Measurements from ENCODE around the gene C1QTNF12. TPM values are rescaled to one million over a fixed set of nuclear protein-coding genes. Genes with fewer than 3 reads are reported as not detected.

The C1QTNF12 gene, protein sequence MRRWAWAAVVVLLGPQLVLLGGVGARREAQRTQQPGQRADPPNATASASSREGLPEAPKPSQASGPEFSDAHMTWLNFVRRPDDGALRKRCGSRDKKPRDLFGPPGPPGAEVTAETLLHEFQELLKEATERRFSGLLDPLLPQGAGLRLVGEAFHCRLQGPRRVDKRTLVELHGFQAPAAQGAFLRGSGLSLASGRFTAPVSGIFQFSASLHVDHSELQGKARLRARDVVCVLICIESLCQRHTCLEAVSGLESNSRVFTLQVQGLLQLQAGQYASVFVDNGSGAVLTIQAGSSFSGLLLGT
- 1.7 and 2.7 TPM in 2 replicates for total RNA-seq
- long read RNA-seq: 0 reads

DNA sequence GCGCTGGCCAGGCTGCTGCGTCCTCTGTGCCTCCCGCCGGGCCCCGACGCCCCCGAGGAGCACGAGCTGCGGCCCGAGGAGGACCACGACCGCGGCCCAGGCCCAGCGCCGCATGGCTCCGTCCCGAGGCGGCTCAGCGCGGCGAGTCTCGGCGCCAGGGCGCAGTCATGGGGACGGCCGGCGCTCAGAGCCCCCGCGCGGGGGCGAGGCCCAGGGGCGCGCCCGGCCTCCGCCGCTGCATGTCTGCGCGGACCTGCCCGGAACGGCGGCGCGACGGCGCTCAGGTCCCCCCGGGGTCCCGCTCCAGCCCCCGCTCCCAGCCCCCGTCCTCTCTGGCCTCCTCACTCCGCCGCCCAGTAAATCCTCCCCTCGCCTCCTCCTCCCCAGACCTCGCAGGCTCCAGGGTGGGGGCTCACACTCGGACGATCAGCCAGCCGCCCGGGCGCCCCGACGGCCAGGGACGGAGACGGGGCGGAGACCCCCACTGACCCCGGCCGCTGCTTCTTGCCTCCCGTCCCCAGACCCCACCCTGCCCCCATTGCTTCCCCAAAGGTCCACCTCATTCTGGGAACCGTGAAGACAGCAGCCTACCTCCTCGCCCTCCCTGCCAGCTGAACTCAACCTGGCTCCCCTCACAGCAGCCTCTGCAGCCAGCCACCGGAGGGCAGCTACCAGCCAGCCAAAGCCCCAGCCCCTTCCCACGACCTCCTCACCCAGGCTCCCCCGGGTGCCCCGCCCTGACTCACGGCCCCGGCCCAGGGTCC is at the start of gene C1QTNF12:
Gene C1QTNF12 (minus strand): TSS at position 146 of the 764 bp plus-strand sequence. CDS start 32 bp downstream, at position 114.
- no peak within 1 kb of the TSS for H3K4me3 Mint-ChIP-seq (ENCODE audit: low read depth)
- H3K4me1 Mint-ChIP-seq (ENCODE audit: low read depth): no peaks in the 10 kb centered on the region
- DNase-seq (ENCODE audit: low spot score, unreplicated experiment): no peak

DNA sequence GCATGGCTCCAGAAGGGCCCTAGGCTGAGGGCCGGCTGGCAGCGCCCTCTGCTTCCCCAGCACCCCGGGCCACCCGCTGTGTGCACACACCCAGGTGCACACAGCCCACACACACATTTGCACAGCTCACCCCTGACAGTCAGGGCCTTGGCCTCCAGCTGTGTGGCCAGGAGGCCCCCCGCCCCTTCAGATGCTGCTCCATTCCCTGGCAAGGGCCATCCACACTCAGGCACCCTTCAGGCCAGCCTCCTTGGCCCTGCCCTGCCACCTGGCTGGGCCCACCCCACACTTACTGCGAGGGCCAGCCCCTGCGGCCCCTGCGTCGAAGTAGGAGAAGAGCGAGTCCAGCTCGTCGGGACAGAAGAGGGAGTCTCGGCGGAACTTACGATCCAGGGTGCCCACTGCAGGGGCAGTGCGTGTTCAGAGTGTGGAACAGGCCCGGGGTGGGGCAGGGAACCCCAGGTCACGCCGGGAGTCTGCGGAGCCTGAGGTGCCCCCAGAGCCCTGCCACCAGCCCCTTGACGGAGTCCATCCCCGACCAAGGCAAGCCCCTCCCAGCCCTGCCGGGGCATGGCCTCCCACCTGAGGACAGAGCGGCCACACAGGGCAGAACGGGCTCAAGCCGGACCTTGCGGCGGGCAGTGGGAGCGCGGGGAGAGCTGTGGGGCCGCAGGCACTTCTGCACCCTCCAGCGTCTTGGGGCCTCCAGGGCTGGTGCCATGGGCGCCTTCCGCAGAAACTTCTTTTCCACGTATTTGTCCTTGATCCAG is 48.8 kb upstream of the C1QTNF12 start:
- no peaks in the 10 kb centered on the region for H3K27me3 Mint-ChIP-seq
- TF ChIP-seq, protein P1, sequence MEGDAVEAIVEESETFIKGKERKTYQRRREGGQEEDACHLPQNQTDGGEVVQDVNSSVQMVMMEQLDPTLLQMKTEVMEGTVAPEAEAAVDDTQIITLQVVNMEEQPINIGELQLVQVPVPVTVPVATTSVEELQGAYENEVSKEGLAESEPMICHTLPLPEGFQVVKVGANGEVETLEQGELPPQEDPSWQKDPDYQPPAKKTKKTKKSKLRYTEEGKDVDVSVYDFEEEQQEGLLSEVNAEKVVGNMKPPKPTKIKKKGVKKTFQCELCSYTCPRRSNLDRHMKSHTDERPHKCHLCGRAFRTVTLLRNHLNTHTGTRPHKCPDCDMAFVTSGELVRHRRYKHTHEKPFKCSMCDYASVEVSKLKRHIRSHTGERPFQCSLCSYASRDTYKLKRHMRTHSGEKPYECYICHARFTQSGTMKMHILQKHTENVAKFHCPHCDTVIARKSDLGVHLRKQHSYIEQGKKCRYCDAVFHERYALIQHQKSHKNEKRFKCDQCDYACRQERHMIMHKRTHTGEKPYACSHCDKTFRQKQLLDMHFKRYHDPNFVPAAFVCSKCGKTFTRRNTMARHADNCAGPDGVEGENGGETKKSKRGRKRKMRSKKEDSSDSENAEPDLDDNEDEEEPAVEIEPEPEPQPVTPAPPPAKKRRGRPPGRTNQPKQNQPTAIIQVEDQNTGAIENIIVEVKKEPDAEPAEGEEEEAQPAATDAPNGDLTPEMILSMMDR (IDR thresholded peaks at IDR 0.05; ENCODE audit: unreplicated experiment): no peak

More for the DNA sequence above, at the start of gene C1QTNF12:
- Mint-ChIP-seq H3K9me3 (ENCODE audit: low read depth) (no peaks in the 10 kb centered on the region), H3K36me3 (ENCODE audit: insufficient read depth) (no peaks in the 10 kb centered on the region), H3K27ac (no peak within 1 kb of the TSS), H3K27me3 (peaks cover 3% of the 10 kb centered on the region)
- TF ChIP-seq, protein P1 (IDR thresholded peaks at IDR 0.05; ENCODE audit: unreplicated experiment): no peak

DNA sequence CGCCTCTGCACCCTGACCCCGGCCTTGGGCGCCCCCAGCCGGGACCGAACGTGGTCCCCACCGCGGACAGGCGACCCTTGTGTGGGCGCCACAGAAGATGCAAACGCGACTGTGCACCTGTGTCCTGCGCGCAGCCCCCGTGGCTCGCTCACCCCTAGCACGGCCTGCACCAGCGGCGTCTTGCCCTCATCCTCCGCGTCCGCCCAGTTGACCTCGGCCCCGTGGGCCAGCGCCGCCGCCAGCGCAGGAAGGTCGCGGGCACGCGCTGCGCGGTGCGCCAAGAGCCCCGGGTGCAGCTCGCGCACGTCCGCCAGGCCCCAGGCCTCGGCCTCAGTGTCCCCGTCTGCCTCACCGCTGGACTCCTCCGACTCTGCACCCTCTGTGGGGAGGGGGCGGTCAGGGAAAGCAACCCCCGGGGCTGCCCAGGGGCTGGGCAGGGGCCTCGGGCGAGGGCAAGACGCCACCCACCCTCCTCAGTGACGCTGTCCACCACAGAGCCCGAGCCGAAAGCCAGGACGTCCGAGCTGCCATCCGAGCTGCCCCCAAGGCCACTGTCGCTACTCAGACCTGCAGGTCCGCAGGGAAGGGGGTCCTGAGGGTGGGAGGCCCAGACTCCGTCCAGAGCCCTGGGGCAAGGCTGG is 47.8 kb upstream of the C1QTNF12 start:
- no peak overlapping the region for H3K4me3 Mint-ChIP-seq (ENCODE audit: low read depth)
- TF ChIP-seq, protein P1 (IDR thresholded peaks at IDR 0.05; ENCODE audit: unreplicated experiment): no peak
- no peak overlapping the region for H3K27ac Mint-ChIP-seq
- no peaks in the 10 kb centered on the region for H3K27me3 Mint-ChIP-seq
- no peaks in the 10 kb centered on the region for H3K36me3 Mint-ChIP-seq (ENCODE audit: insufficient read depth)
- no peaks in the 10 kb centered on the region for H3K9me3 Mint-ChIP-seq (ENCODE audit: low read depth)
- no peak for DNase-seq (ENCODE audit: low spot score, unreplicated experiment)
- H3K4me1 Mint-ChIP-seq (ENCODE audit: low read depth): no peaks in the 10 kb centered on the region

More for the DNA sequence above, 48.8 kb upstream of the C1QTNF12 start:
- no peaks in the 10 kb centered on the region for H3K4me1 Mint-ChIP-seq (ENCODE audit: low read depth)
- H3K4me3 Mint-ChIP-seq (ENCODE audit: low read depth): no peak overlapping the region
- no peaks in the 10 kb centered on the region for H3K9me3 Mint-ChIP-seq (ENCODE audit: low read depth)
- no peaks in the 10 kb centered on the region for H3K36me3 Mint-ChIP-seq (ENCODE audit: insufficient read depth)
- no peak for DNase-seq (ENCODE audit: low spot score, unreplicated experiment)
- H3K27ac Mint-ChIP-seq: no peak overlapping the region

DNA sequence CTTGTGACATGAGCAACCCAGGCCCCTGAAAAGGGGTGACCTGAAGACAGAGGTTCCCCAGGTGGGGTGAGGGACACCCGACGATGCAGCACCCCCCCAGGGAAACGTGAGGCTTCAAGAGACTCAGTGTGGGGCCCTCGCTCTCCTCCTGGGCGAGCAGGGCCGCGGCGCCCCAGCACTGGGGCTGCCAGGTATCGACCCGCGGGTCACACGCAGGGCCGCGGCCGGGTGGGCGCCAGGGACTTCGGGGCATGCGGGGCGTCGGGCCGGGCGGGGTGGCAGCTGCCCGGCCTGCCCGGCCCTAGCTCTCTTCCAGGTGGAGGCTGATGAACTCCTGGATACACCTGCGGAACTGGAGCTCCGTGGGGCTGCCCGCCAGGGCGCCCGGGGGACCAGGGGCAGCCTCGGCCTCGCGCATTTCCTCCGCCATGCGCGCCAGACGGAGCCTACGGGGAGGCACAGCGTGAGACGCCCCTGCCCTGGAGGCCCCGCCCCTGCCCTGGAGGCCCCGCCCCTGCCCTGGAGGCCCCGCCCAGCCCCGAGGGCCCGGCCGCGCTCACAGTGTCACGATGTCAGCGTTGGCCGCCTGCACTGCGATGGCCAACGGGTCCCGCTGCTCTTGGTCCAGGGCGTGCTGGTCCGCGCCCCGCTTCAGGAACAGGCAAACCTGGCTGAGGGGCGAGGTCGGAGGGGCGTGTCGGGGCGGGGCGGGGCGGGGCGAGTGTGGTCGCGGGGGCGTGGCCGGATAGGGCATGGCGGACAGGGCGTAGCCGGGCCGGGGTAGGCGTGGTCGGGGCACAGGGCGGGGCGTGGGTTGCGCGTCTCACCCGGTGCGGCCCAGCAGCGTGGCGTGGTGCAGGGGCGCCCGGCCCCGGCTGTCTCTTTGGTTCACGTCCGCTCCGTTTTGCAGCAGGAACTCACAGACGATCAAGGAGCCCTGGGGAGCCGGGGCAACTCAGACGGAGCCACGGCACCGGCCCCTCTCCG is 47.0 kb upstream of the C1QTNF12 start:
- no peak overlapping the region for H3K4me3 Mint-ChIP-seq (ENCODE audit: low read depth)
- H3K4me1 Mint-ChIP-seq (ENCODE audit: low read depth): no peaks in the 10 kb centered on the region
- DNase-seq (ENCODE audit: low spot score, unreplicated experiment): no peak
- TF ChIP-seq, protein P1 (IDR thresholded peaks at IDR 0.05; ENCODE audit: unreplicated experiment): no peak
- H3K36me3 Mint-ChIP-seq (ENCODE audit: insufficient read depth): no peaks in the 10 kb centered on the region
- H3K27ac Mint-ChIP-seq: no peak overlapping the region
- H3K9me3 Mint-ChIP-seq (ENCODE audit: low read depth): no peaks in the 10 kb centered on the region
- H3K27me3 Mint-ChIP-seq: no peaks in the 10 kb centered on the region

Measured in progenitor cell of endocrine pancreas (in vitro differentiated cells).